Measurements from ENCODE around the gene TOGARAM1. TPM values are rescaled to one million over a fixed set of nuclear protein-coding genes. Genes with fewer than 3 reads are reported as not detected.
"Not testable (repeated sequence)": the region's sequence is repeated elsewhere in the genome, so short reads cannot be mapped to it uniquely, and the experiment has no call there.

Gene TOGARAM1
- polyA plus RNA-seq, 4 donors, result 27.6 to 40.1 (median 37.4) TPM

GRCh38 chr14:45081096-45081495 is 119.1 kb downstream of the TOGARAM1 start:
- not testable (repeated sequence) for DNase-seq (ENCODE audit: low read depth in 4 of 4, low spot score in 2 of 4)

GRCh38 chr14:45082420-45082819 is 120.4 kb downstream of the TOGARAM1 start:
- no peak for DNase-seq (ENCODE audit: low read depth in 4 of 4, low spot score in 2 of 4)

- DNase-seq (ENCODE audit: low read depth in 4 of 4, low spot score in 2 of 4), result peak in 3 of 4 donors; percentile 17 to 52 (median 23)
These were observed 121.6 kb downstream of the TOGARAM1 start for GRCh38 chr14:45083617-45083975.

GRCh38 chr14:45083976-45084722 is 122.2 kb downstream of the TOGARAM1 start, which contains the start of gene PRPF39:
TSS of gene PRPF39 (plus strand) at chr14:45084116. CDS start at chr14:45095240, 11,124 bp downstream.
- peak; percentile 86 to 93 (median 89) for DNase-seq (ENCODE audit: low read depth in 4 of 4, low spot score in 2 of 4)

GRCh38 chr14:45084946-45085346 is 123.0 kb downstream of the TOGARAM1 start:
- peak; percentile 19 to 29 (median 23) for DNase-seq (ENCODE audit: low read depth in 4 of 4, low spot score in 2 of 4)

GRCh38 chr14:45089813-45090212 is 127.8 kb downstream of the TOGARAM1 start:
- no peak for DNase-seq (ENCODE audit: low read depth in 4 of 4, low spot score in 2 of 4)

- no peak for DNase-seq (ENCODE audit: low read depth in 4 of 4, low spot score in 2 of 4)
These were observed 129.7 kb downstream of the TOGARAM1 start for GRCh38 chr14:45091710-45092109.

GRCh38 chr14:45094275-45094674 is 132.3 kb downstream of the TOGARAM1 start:
- no peak for DNase-seq (ENCODE audit: low read depth in 4 of 4, low spot score in 2 of 4)

- no peak for DNase-seq (ENCODE audit: low read depth in 4 of 4, low spot score in 2 of 4)
These were observed 133.2 kb downstream of the TOGARAM1 start for GRCh38 chr14:45095143-45095542.

- DNase-seq (ENCODE audit: low read depth in 4 of 4, low spot score in 2 of 4), result no peak
These were observed 134.2 kb downstream of the TOGARAM1 start for GRCh38 chr14:45096218-45096617.

GRCh38 chr14:45103806-45104205 is 141.8 kb downstream of the TOGARAM1 start:
- DNase-seq (ENCODE audit: low read depth in 4 of 4, low spot score in 2 of 4), result no peak

- DNase-seq (ENCODE audit: low read depth in 4 of 4, low spot score in 2 of 4), result no peak
These were observed 142.6 kb downstream of the TOGARAM1 start for GRCh38 chr14:45104561-45104960.

- DNase-seq (ENCODE audit: low read depth in 4 of 4, low spot score in 2 of 4), result no peak
These were observed 151.1 kb downstream of the TOGARAM1 start for GRCh38 chr14:45112896-45113781.

- DNase-seq (ENCODE audit: low read depth in 4 of 4, low spot score in 2 of 4), result no peak
These were observed 152.3 kb downstream of the TOGARAM1 start for GRCh38 chr14:45114327-45114726.

- no peak for DNase-seq (ENCODE audit: low read depth in 4 of 4, low spot score in 2 of 4)
These were observed 156.6 kb downstream of the TOGARAM1 start for GRCh38 chr14:45118594-45118993.

GRCh38 chr14:45120096-45120495 is 158.1 kb downstream of the TOGARAM1 start:
- DNase-seq (ENCODE audit: low read depth in 4 of 4, low spot score in 2 of 4), result no peak

- no peak for DNase-seq (ENCODE audit: low read depth in 4 of 4, low spot score in 2 of 4)
These were observed 161.3 kb downstream of the TOGARAM1 start for GRCh38 chr14:45123271-45123670.
